ENCODE results near the gene OXT. TPM values are rescaled to one million over a fixed set of nuclear protein-coding genes. Genes with fewer than 3 reads are reported as not detected.

Gene OXT
- total and polyA plus RNA-seq, 2 of the 8 experiments (the other 6 are each of a cell fraction or from before 2014, with no cell fraction given), result not detected

- H3K18ac ChIP-seq (ENCODE audit: extremely low read depth, low read length), result no peak overlapping the region
- no peak overlapping the region for H3K9ac ChIP-seq (replicated peaks in 1 of 4; ENCODE audit: extremely low read depth in 1 of 4, low read depth in 3 of 4, low read length in 3 of 4)
- DNase-seq (ENCODE audit: low read depth in 1 of 2, low spot score in 2 of 2) (no peak), FAIRE-seq (no peak)
- no peaks in the 10 kb centered on the region for H3K9me3 ChIP-seq (ENCODE audit: insufficient read depth in 2 of 2, low read depth in 1 of 2, low read length in 1 of 2)
- no peak overlapping the region for H2AFZ ChIP-seq (ENCODE audit: low read length)
- no peak for TF ChIP-seq BACH1 (IDR thresholded peaks at IDR 0.05; ENCODE audit: low read length)
- no peak overlapping the region for H3K56ac ChIP-seq (replicated peaks; ENCODE audit: insufficient read length, low read depth, low read length)
- no peaks in the 10 kb centered on the region for H3K79me1 ChIP-seq (ENCODE audit: low read depth, low read length)
- H3K23me2 ChIP-seq (ENCODE audit: low read depth, low read length), result no peaks in the 10 kb centered on the region
- no peak overlapping the region for H3K4ac ChIP-seq (replicated peaks; ENCODE audit: insufficient read length, low read depth, low read length)
- H4K8ac ChIP-seq (ENCODE audit: extremely low read depth, insufficient read depth, low read length), result no peak overlapping the region
- H3K4me2 ChIP-seq (ENCODE audit: insufficient read depth in 1 of 2, low read depth in 2 of 2, low read length in 2 of 2), result no peak overlapping the region
- no peaks in the 10 kb centered on the region for H3K4me1 ChIP-seq (replicated peaks in 1 of 4; ENCODE audit: control insufficient read depth in 3 of 4, insufficient read depth in 4 of 4, low read length in 3 of 4)
- H3K79me2 ChIP-seq (ENCODE audit: control insufficient read depth in 1 of 2, insufficient read depth in 2 of 2, low read length in 2 of 2), result no peaks in the 10 kb centered on the region
- no peak overlapping the region for H2AK5ac ChIP-seq (ENCODE audit: low read depth, low read length)
- no peak overlapping the region for H3K23ac ChIP-seq (ENCODE audit: insufficient read length)
- WGBS, 2 experiments (ENCODE audit: extremely low coverage in 1 of 2, insufficient coverage in 1 of 2, insufficient read length in 1 of 2, insufficient replicate concordance in 2 of 2, low coverage in 1 of 2, low lambda C conversion rate in 2 of 2, missing lambda C conversion rate in 1 of 2), result 95% methylated on average over 6 of the region's 6 CpGs; no CpG with 5 or more reads in 1 of the 2 experiments
- no peaks in the 10 kb centered on the region for H3K27me3 ChIP-seq (replicated peaks in 1 of 4; ENCODE audit: control insufficient read depth in 3 of 4, extremely low read depth in 1 of 4, insufficient read depth in 3 of 4, low read length in 3 of 4)
- H3K14ac ChIP-seq (ENCODE audit: insufficient read length), result no peak overlapping the region
- H3K4me3 ChIP-seq (ENCODE audit: extremely low read depth in 1 of 4, insufficient read depth in 2 of 4, low read depth in 3 of 4, low read length in 4 of 4), result no peak overlapping the region
- H3K27ac ChIP-seq (ENCODE audit: low read depth, low read length), result no peak overlapping the region
- H4K5ac ChIP-seq (ENCODE audit: insufficient read length, low read depth, low read length), result no peak overlapping the region
- H2BK120ac ChIP-seq (replicated peaks; ENCODE audit: low read depth, low read length), result no peak overlapping the region
- H2BK20ac ChIP-seq (ENCODE audit: low read length), result no peak overlapping the region
- H2BK12ac ChIP-seq (ENCODE audit: low read depth, low read length), result no peak overlapping the region
- no peak overlapping the region for H2BK15ac ChIP-seq (ENCODE audit: low read length)
- no peaks in the 10 kb centered on the region for H3K36me3 ChIP-seq (ENCODE audit: control insufficient read depth in 2 of 4, insufficient read depth in 4 of 4, low read length in 3 of 4)
- POLR2A ChIA-PET (ENCODE audit: partially characterized antibody), result interaction anchor here (1.6 kb wide), 1 partner anchor 139 kb away, joined by 5 read pairs; the partner anchor contains the start of gene SLC4A11
- no peaks in the 10 kb centered on the region for H4K20me1 ChIP-seq (replicated peaks in 1 of 2; ENCODE audit: control insufficient read depth in 1 of 2, insufficient read depth in 2 of 2, low read length in 2 of 2)
- CTCF ChIA-PET (ENCODE audit: partially characterized antibody), result interaction anchor here (0.6 to 8.2 kb wide), 7 partner anchors 9 to 215 kb away, joined by 3 to 50 read pairs (median 5); no protein-coding TSS in a partner anchor
- no peak overlapping the region for H4K91ac ChIP-seq (replicated peaks; ENCODE audit: insufficient read length, low read length)
- H2BK5ac ChIP-seq (ENCODE audit: low read depth, low read length), result no peak overlapping the region
Observed at GRCh38 chr20:3101251-3101650, 29.8 kb downstream of the OXT start.

Measured in H1 (cell line).